Measurements from ENCODE around the gene MYO1B.

DNA sequence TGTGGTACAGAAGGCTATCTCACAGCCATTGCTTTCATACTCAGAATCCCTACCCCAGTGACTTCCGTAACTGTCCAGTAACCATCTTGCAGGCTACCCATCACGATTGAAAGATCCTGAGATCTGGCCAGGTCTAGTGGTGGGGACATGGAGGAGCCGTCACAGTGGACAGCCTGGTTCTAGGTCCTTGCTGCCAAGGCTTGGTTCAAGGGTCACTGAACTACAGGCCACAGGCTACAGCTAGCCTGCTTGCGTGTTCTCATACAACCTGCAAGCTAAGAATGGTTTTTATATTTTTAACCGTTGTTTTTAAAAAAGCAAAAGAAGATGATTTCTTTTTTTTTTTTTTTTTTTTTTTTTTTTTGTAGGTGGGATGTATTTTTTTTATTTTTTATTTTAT, 151.6 kb downstream of the MYO1B start:
- TF ChIP-seq, protein P1, sequence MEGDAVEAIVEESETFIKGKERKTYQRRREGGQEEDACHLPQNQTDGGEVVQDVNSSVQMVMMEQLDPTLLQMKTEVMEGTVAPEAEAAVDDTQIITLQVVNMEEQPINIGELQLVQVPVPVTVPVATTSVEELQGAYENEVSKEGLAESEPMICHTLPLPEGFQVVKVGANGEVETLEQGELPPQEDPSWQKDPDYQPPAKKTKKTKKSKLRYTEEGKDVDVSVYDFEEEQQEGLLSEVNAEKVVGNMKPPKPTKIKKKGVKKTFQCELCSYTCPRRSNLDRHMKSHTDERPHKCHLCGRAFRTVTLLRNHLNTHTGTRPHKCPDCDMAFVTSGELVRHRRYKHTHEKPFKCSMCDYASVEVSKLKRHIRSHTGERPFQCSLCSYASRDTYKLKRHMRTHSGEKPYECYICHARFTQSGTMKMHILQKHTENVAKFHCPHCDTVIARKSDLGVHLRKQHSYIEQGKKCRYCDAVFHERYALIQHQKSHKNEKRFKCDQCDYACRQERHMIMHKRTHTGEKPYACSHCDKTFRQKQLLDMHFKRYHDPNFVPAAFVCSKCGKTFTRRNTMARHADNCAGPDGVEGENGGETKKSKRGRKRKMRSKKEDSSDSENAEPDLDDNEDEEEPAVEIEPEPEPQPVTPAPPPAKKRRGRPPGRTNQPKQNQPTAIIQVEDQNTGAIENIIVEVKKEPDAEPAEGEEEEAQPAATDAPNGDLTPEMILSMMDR (conservative IDR thresholded peaks at IDR 0.05; ENCODE audit: low read length), result no peak
- TF ChIP-seq EZH2phosphoT487 (IDR thresholded peaks at IDR 0.05; ENCODE audit: borderline replicate concordance), result no peak

All from Loucy (cell line).